ENCODE results near the gene PSMF1. TPM values are rescaled to one million over a fixed set of nuclear protein-coding genes. Genes with fewer than 3 reads are reported as not detected.

PSMF1 gene
- total RNA-seq, 1 experiment from 2014 or later, result 90.8 TPM

GRCh38 chr20:1199964-1200363, 81.6 kb downstream of the PSMF1 start:
- Histone ChIP-seq H3K4me2 (ENCODE audit: insufficient read depth, insufficient read length, low read length) (no peak overlapping the region), H3K9me3 (ENCODE audit: control insufficient read depth, low read depth, low read length) (no peaks in the 10 kb centered on the region), H3K79me2 (ENCODE audit: insufficient read depth, low read length) (no peaks in the 10 kb centered on the region), H4K91ac (ENCODE audit: insufficient read length, low read depth, low read length) (no peak overlapping the region), H3K18ac (ENCODE audit: insufficient read length, low read depth, low read length) (no peak overlapping the region), H3K4me1 (ENCODE audit: insufficient read depth, low read length) (no peaks in the 10 kb centered on the region), H2AFZ (ENCODE audit: low read length) (no peak overlapping the region), H2BK20ac (ENCODE audit: low read depth, low read length, poor library complexity, severe bottlenecking) (no peak overlapping the region), H3K27ac (ENCODE audit: insufficient read length, low read depth, low read length) (no peak overlapping the region), H2BK120ac (ENCODE audit: low read depth, low read length, poor library complexity, severe bottlenecking) (no peak overlapping the region), H4K8ac (replicated peaks; ENCODE audit: insufficient read length, low read depth, low read length) (no peak overlapping the region), H3K23ac (ENCODE audit: insufficient read length, low read depth, low read length) (no peak overlapping the region), H2BK5ac (ENCODE audit: insufficient read length, low read length) (no peak overlapping the region), H3K4ac (ENCODE audit: low read depth, low read length) (no peak overlapping the region), H4K20me1 (ENCODE audit: control insufficient read depth, insufficient read depth, insufficient read length) (no peaks in the 10 kb centered on the region), H3K79me1 (ENCODE audit: insufficient read depth, low read depth, low read length, poor library complexity, severe bottlenecking) (no peaks in the 10 kb centered on the region), H3T11ph (ENCODE audit: low read length) (no peak overlapping the region), H3K23me2 (ENCODE audit: insufficient read length, low read depth, low read length, poor library complexity, severe bottlenecking) (no peaks in the 10 kb centered on the region), H3K14ac (ENCODE audit: insufficient read depth, low read length) (no peak overlapping the region), H2BK15ac (ENCODE audit: low read depth, low read length) (no peak overlapping the region), H3K9ac (ENCODE audit: extremely low read depth, insufficient read length, low read length) (no peak overlapping the region), H3K27me3 (ENCODE audit: insufficient read depth, low read length) (peaks cover 3% of the 10 kb centered on the region; the same call in 1 of the 2 replicates), H2BK12ac (ENCODE audit: insufficient read length, low read depth, low read length) (no peak overlapping the region), H4K5ac (ENCODE audit: insufficient read length, low read depth, low read length) (no peak overlapping the region), H3K56ac (ENCODE audit: insufficient read length, low read depth, low read length) (no peak overlapping the region), H2AK5ac (ENCODE audit: insufficient read length, low read length) (no peak overlapping the region)
- peaks cover 0 to 3% of the 10 kb centered on the region in 2 experiments; a peak in 1 of 5 replicates for H3K9me3 Mint-ChIP-seq
- WGBS (ENCODE audit: extremely low coverage, insufficient read length, low lambda C conversion rate), result no CpG with 5 or more reads among the region's 1 CpG
- no peaks in the 10 kb centered on the region; a peak in 1 of 4 replicates for H3K4me1 Mint-ChIP-seq
- no peak overlapping the region; a peak in 1 of 7 replicates for H3K27ac Mint-ChIP-seq
- no peaks in the 10 kb centered on the region for H3K36me3 Mint-ChIP-seq (ENCODE audit: insufficient read depth in 1 of 3, low read depth in 3 of 3)
- no peak for TF ChIP-seq CTCF (conservative IDR thresholded peaks at IDR 0.05)
- no peak overlapping the region for H3K4me3 Mint-ChIP-seq
- peaks cover 19% of the 10 kb centered on the region for H3K27me3 Mint-ChIP-seq (ENCODE audit: low read depth)
- no peak for DNase-seq
